ENCODE results near the gene PHF3. TPM values are rescaled to one million over a fixed set of nuclear protein-coding genes. Genes with fewer than 3 reads are reported as not detected.
"Not testable (repeated sequence)": the region's sequence is repeated elsewhere in the genome, so short reads cannot be mapped to it uniquely, and the experiment has no call there.

PHF3 gene
- total and polyA plus RNA-seq, 2 donors = 18.5 to 66.6 TPM

DNA sequence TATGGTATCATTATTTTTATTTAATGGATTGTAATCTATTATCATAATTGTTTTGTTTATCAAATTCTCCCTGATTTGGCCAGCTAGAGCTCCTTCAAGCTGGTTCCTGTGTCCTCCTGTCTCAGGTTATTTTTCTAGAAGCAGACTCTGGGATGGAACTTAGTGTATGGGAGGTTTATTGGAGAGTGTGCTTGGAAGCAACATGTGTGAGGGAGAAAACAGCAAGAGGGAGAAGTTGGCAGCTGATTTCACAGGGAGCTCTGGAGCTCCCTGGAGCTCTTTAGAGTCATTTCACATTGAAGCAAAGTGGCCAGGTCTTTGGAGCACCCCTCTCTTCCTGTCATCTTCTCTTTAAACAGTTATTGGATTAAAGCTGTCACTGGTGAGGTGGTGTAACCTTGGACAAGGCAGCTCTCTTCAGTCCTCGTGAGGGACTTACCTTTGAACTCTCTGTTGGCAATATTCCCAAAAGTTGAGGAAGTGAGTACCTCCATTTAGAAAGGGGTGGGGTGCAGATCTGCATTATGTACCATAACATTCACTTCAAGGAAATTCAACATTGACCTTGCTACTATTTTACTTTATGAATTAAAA lies 103.6 kb downstream of the PHF3 start:
- no peaks in the 10 kb centered on the region for H3K36me3 ChIP-seq (ENCODE audit: control insufficient read depth in 2 of 2, insufficient read depth in 2 of 2, low read length in 1 of 2)
- 63% methylated on average over 1 of the region's 1 CpG for WGBS
- no peak overlapping the region for H3K4me3 ChIP-seq (ENCODE audit: low read length in 2 of 2)
- H3K9me3 ChIP-seq (ENCODE audit: control insufficient read depth in 2 of 2, insufficient read depth in 1 of 2, low read length in 1 of 2) = no peaks in the 10 kb centered on the region
- H3K4me1 ChIP-seq (ENCODE audit: control insufficient read depth in 2 of 2, insufficient read depth in 2 of 2, low read length in 2 of 2) = no peaks in the 10 kb centered on the region
- no peak overlapping the region for H3K27ac ChIP-seq (ENCODE audit: low read depth in 1 of 2, low read length in 1 of 2)
- no peak for DNase-seq (ENCODE audit: low read depth in 6 of 9, low spot score in 9 of 9)
- H3K27me3 ChIP-seq (ENCODE audit: control insufficient read depth in 2 of 2, insufficient read depth in 1 of 2, low read length in 1 of 2) = no peaks in the 10 kb centered on the region

DNA sequence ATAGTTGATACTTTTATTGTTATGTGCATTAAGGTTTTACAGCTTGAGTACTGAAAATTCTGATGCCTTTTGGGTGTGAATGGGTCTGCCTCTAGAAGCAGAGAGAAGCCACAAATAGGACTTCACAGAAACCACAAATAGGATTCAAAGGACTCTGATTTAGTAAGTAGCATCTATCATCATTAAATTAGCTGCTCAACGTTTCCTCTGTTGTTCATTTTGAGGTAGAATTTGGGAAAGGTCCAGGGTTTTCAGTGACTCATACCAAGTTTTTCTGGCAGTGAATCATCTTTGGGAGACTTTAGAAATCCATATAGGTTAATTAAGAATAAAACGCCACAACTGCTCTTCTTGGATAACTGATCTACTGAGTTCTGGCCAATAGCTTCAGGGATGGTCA lies 105.1 kb downstream of the PHF3 start:
- Histone ChIP-seq H3K27ac (ENCODE audit: low read depth in 1 of 2, low read length in 1 of 2) (no peak overlapping the region), H3K36me3 (ENCODE audit: control insufficient read depth in 2 of 2, insufficient read depth in 2 of 2, low read length in 1 of 2) (no peaks in the 10 kb centered on the region), H3K4me3 (ENCODE audit: low read length in 2 of 2) (no peak overlapping the region), H3K4me1 (ENCODE audit: control insufficient read depth in 2 of 2, insufficient read depth in 2 of 2, low read length in 2 of 2) (no peaks in the 10 kb centered on the region), H3K9me3 (ENCODE audit: control insufficient read depth in 2 of 2, insufficient read depth in 1 of 2, low read length in 1 of 2) (no peaks in the 10 kb centered on the region), H3K27me3 (ENCODE audit: control insufficient read depth in 2 of 2, insufficient read depth in 1 of 2, low read length in 1 of 2) (no peaks in the 10 kb centered on the region)
- WGBS = 81% methylated on average over 2 of the region's 2 CpGs
- DNase-seq (ENCODE audit: low read depth in 6 of 9, low spot score in 9 of 9) = no peak

DNA sequence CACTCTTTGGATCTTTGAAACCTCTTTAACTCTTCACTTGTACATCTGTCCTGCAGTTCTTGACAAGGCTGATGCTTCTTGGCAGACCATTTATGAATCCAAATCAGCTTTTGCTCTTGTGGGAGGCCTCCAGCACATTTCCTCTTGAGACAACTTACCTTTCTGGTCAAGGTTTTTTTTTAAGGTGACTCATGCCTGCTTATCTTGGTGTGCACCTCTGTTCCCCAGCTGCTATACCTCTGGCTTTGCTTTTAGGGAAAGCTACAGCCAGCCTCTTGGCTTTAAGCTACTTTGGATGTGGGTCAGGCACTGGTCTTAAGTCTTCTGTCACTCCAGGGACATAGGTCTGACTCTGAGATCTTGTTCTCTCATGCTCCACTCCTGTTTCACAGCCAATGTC lies 106.5 kb downstream of the PHF3 start:
- H3K9me3 ChIP-seq (ENCODE audit: control insufficient read depth in 2 of 2, insufficient read depth in 1 of 2, low read length in 1 of 2) = no peaks in the 10 kb centered on the region
- H3K27me3 ChIP-seq (ENCODE audit: control insufficient read depth in 2 of 2, insufficient read depth in 1 of 2, low read length in 1 of 2) = no peaks in the 10 kb centered on the region

DNA sequence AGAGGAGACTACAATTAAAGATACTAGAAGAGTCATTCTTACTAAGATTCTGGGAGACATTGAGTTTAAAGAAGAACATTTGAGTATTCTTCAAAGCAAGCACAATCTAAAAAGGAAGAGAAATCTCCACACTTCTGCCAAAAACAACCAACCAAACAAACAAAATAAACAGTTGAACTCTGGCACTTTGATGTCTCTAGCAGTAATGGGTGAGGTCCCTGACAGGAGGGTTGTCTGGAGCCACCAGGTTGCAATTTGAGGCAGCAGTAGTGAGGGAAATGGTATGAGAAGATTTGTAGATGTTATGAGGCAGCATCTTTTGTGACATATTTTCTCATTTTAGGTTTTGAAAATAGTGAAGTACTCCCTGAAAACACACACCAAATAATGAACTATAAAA lies 108.1 kb downstream of the PHF3 start:
- no peak overlapping the region for H3K27ac ChIP-seq (ENCODE audit: low read depth in 1 of 2, low read length in 1 of 2)
- H3K27me3 ChIP-seq (ENCODE audit: control insufficient read depth in 2 of 2, insufficient read depth in 1 of 2, low read length in 1 of 2) = no peaks in the 10 kb centered on the region
- no peaks in the 10 kb centered on the region for H3K4me1 ChIP-seq (ENCODE audit: control insufficient read depth in 2 of 2, insufficient read depth in 2 of 2, low read length in 2 of 2)
- no peak for DNase-seq (ENCODE audit: low read depth in 6 of 9, low spot score in 9 of 9)
- no peaks in the 10 kb centered on the region for H3K36me3 ChIP-seq (ENCODE audit: control insufficient read depth in 2 of 2, insufficient read depth in 2 of 2, low read length in 1 of 2)
- H3K9me3 ChIP-seq (ENCODE audit: control insufficient read depth in 2 of 2, insufficient read depth in 1 of 2, low read length in 1 of 2) = no peaks in the 10 kb centered on the region
- no peak overlapping the region for H3K4me3 ChIP-seq (ENCODE audit: low read length in 2 of 2)

More for the DNA sequence above, 106.5 kb downstream of the PHF3 start:
- no peak overlapping the region for H3K4me3 ChIP-seq (ENCODE audit: low read length in 2 of 2)
- H3K4me1 ChIP-seq (ENCODE audit: control insufficient read depth in 2 of 2, insufficient read depth in 2 of 2, low read length in 2 of 2) = no peaks in the 10 kb centered on the region
- H3K36me3 ChIP-seq (ENCODE audit: control insufficient read depth in 2 of 2, insufficient read depth in 2 of 2, low read length in 1 of 2) = no peaks in the 10 kb centered on the region
- no peak for DNase-seq (ENCODE audit: low read depth in 6 of 9, low spot score in 9 of 9)
- no peak overlapping the region for H3K27ac ChIP-seq (ENCODE audit: low read depth in 1 of 2, low read length in 1 of 2)

DNA sequence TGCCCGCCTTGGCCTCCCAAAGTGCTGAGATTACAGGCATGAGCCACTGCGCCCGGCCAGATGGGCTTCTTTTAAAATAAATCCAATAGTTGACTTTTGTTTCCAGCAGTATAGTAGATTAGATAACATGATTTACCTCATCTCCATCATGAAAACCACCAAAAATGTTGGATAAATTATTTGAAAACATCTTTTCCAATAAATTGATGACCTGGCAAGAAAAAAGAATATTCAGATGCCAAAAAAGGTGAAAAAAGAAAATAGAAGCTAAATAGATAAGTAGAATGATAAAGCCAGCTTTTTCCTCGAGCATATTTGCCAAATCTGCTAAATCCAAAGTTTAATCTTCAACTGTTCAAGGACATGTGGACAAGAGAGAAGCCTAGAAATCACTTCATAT lies 109.2 kb downstream of the PHF3 start:
- Histone ChIP-seq H3K4me3 (ENCODE audit: low read length in 2 of 2) (no peak overlapping the region), H3K9me3 (ENCODE audit: control insufficient read depth in 2 of 2, insufficient read depth in 1 of 2, low read length in 1 of 2) (no peaks in the 10 kb centered on the region), H3K27ac (ENCODE audit: low read depth in 1 of 2, low read length in 1 of 2) (no peak overlapping the region), H3K4me1 (ENCODE audit: control insufficient read depth in 2 of 2, insufficient read depth in 2 of 2, low read length in 2 of 2) (no peaks in the 10 kb centered on the region), H3K27me3 (ENCODE audit: control insufficient read depth in 2 of 2, insufficient read depth in 1 of 2, low read length in 1 of 2) (no peaks in the 10 kb centered on the region), H3K36me3 (ENCODE audit: control insufficient read depth in 2 of 2, insufficient read depth in 2 of 2, low read length in 1 of 2) (no peaks in the 10 kb centered on the region)
- DNase-seq (ENCODE audit: low read depth in 6 of 9, low spot score in 9 of 9) = no peak
- 94% methylated on average over 4 of the region's 4 CpGs for WGBS

DNA sequence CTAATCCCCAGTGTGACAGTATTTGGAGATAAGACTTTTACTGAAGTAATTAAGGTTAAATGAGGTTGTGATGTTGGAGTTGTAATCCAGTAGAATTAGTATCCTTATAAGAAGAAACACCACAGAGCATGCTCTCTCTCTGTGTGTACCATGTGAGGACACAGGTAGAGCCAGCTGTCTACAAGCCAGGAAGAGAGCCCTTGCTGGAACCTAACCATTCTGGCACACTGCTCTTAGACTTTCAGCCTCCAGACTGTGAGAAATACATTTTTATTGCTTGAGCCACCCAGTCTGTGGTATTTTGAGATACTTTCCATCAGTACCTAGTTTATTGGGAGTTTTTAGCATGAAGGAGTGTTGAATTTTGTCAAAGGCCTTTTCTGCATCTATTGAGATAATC lies 110.2 kb downstream of the PHF3 start:
- H3K36me3 ChIP-seq (ENCODE audit: control insufficient read depth in 2 of 2, insufficient read depth in 2 of 2, low read length in 1 of 2) = no peaks in the 10 kb centered on the region
- no peaks in the 10 kb centered on the region for H3K4me1 ChIP-seq (ENCODE audit: control insufficient read depth in 2 of 2, insufficient read depth in 2 of 2, low read length in 2 of 2)
- H3K27me3 ChIP-seq (ENCODE audit: control insufficient read depth in 2 of 2, insufficient read depth in 1 of 2, low read length in 1 of 2) = no peaks in the 10 kb centered on the region
- H3K9me3 ChIP-seq (ENCODE audit: control insufficient read depth in 2 of 2, insufficient read depth in 1 of 2, low read length in 1 of 2) = no peaks in the 10 kb centered on the region
- DNase-seq (ENCODE audit: low read depth in 6 of 9, low spot score in 9 of 9) = no peak
- H3K27ac ChIP-seq (ENCODE audit: low read depth in 1 of 2, low read length in 1 of 2) = no peak overlapping the region
- H3K4me3 ChIP-seq (ENCODE audit: low read length in 2 of 2) = no peak overlapping the region

DNA sequence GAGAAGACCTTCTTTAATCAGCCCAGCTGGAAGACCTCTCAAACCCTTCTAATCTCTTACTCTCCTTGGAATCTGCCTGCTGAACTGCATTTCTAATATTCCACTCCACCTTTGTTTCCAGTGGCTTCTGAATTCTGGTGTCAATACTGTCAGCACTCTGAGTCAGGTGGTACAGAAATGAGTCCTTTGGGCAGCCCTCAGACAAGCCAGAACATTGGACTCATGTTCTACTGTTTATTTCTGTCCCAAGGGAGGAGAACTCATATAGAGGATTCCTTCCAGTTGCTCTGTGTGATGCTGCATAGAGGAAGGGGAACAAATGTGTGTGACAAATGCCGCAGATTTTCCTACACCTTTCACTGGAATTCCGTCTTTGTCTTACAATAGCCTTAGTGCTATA lies 114.8 kb downstream of the PHF3 start:
- Histone ChIP-seq H3K36me3 (ENCODE audit: control insufficient read depth in 2 of 2, insufficient read depth in 2 of 2, low read length in 1 of 2) (no peaks in the 10 kb centered on the region), H3K27me3 (ENCODE audit: control insufficient read depth in 2 of 2, insufficient read depth in 1 of 2, low read length in 1 of 2) (no peaks in the 10 kb centered on the region)
- WGBS = over 99% methylated on average over 2 of the region's 2 CpGs

DNA sequence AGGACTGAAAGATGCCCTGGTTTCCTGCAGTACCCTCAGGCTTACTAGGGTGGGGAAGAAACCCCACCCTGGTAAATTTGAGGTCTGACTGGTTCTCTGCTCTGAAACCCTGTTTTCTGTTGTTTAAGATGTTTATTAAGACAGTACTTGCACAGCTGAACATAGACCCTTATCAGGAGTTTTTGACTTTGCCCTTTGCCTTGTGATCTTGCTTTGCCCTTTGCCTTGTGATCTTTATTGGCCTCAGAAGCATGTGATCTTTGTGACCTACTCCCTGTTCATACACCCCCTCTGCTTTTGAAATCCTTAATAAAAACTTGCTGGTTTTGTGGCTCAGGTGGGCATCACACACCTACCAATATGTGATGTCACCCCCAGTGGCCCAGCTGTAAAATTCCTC lies 121.7 kb downstream of the PHF3 start:
- not testable (repeated sequence) for H3K27ac ChIP-seq (ENCODE audit: low read depth in 1 of 2, low read length in 1 of 2); H3K4me1 ChIP-seq (ENCODE audit: control insufficient read depth in 2 of 2, insufficient read depth in 2 of 2, low read length in 2 of 2); H3K27me3 ChIP-seq (ENCODE audit: control insufficient read depth in 2 of 2, insufficient read depth in 1 of 2, low read length in 1 of 2); H3K36me3 ChIP-seq (ENCODE audit: control insufficient read depth in 2 of 2, insufficient read depth in 2 of 2, low read length in 1 of 2); DNase-seq (ENCODE audit: low read depth in 6 of 9, low spot score in 9 of 9); H3K4me3 ChIP-seq (ENCODE audit: low read length in 2 of 2); H3K9me3 ChIP-seq (ENCODE audit: control insufficient read depth in 2 of 2, insufficient read depth in 1 of 2, low read length in 1 of 2)

More for the DNA sequence above, 114.8 kb downstream of the PHF3 start:
- Histone ChIP-seq H3K27ac (ENCODE audit: low read depth in 1 of 2, low read length in 1 of 2) (no peak overlapping the region), H3K4me1 (ENCODE audit: control insufficient read depth in 2 of 2, insufficient read depth in 2 of 2, low read length in 2 of 2) (no peaks in the 10 kb centered on the region), H3K9me3 (ENCODE audit: control insufficient read depth in 2 of 2, insufficient read depth in 1 of 2, low read length in 1 of 2) (no peaks in the 10 kb centered on the region), H3K4me3 (ENCODE audit: low read length in 2 of 2) (no peak overlapping the region)
- no peak for DNase-seq (ENCODE audit: low read depth in 6 of 9, low spot score in 9 of 9)

DNA sequence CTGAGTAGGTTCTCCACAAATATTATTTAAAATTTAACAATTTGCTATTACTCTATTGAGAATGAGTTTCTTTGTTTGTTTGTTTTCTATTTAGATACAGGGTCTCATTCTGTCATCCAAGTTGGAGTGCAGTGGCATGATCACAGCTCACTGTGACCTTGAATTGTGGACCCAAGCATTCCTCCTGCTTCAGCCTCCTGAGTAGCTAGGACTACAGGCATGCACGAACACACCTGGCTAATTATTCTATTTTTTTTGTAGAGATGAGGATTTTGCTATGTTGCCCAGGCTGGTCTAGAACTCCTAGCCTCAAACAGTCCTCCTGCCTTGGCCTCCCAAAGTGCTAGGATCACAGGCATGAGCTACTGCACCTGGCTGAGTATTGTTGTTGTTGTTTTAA lies 122.2 kb downstream of the PHF3 start:
- WGBS = 100% methylated on average over 1 of the region's 1 CpG
- H3K36me3 ChIP-seq (ENCODE audit: control insufficient read depth in 2 of 2, insufficient read depth in 2 of 2, low read length in 1 of 2) = no peaks in the 10 kb centered on the region

DNA sequence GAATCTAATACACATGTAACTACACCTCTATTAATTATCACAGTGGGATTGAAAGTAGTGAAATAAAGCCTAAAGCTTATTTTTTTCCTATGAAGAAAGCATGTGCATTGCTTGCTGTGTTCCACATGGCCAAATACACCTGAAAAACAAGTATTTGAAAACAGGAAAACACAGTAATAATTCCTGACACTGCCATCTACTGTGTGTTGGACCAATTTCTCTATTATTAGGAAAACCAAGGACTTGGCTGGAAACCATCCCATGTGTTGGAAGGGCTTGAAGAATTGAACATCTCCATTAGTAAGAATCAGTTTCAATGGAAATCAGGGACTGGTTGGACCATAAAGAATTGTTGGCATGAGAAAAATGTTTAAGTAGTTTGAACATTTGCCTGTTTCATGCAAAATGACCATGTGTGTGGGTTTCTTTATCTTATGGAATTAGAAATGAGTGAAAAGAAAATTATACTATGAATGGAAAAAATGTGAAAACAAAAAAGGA lies 124.1 kb downstream of the PHF3 start:
- no peak overlapping the region for H3K27ac ChIP-seq (ENCODE audit: low read depth in 1 of 2, low read length in 1 of 2)
- DNase-seq (ENCODE audit: low read depth in 6 of 9, low spot score in 9 of 9) = no peak
- no peak overlapping the region for H3K4me3 ChIP-seq (ENCODE audit: low read length in 2 of 2)
- no peaks in the 10 kb centered on the region for H3K9me3 ChIP-seq (ENCODE audit: control insufficient read depth in 2 of 2, insufficient read depth in 1 of 2, low read length in 1 of 2)
- no peaks in the 10 kb centered on the region for H3K36me3 ChIP-seq (ENCODE audit: control insufficient read depth in 2 of 2, insufficient read depth in 2 of 2, low read length in 1 of 2)
- H3K27me3 ChIP-seq (ENCODE audit: control insufficient read depth in 2 of 2, insufficient read depth in 1 of 2, low read length in 1 of 2) = no peaks in the 10 kb centered on the region
- H3K4me1 ChIP-seq (ENCODE audit: control insufficient read depth in 2 of 2, insufficient read depth in 2 of 2, low read length in 2 of 2) = no peaks in the 10 kb centered on the region

More for the DNA sequence above, 122.2 kb downstream of the PHF3 start:
- no peak for DNase-seq (ENCODE audit: low read depth in 6 of 9, low spot score in 9 of 9)
- H3K4me1 ChIP-seq (ENCODE audit: control insufficient read depth in 2 of 2, insufficient read depth in 2 of 2, low read length in 2 of 2) = no peaks in the 10 kb centered on the region
- H3K9me3 ChIP-seq (ENCODE audit: control insufficient read depth in 2 of 2, insufficient read depth in 1 of 2, low read length in 1 of 2) = no peaks in the 10 kb centered on the region
- no peaks in the 10 kb centered on the region for H3K27me3 ChIP-seq (ENCODE audit: control insufficient read depth in 2 of 2, insufficient read depth in 1 of 2, low read length in 1 of 2)
- H3K4me3 ChIP-seq (ENCODE audit: low read length in 2 of 2) = no peak overlapping the region
- H3K27ac ChIP-seq (ENCODE audit: low read depth in 1 of 2, low read length in 1 of 2) = no peak overlapping the region
